HepG2 (cell line): ENCODE results near the gene SLC16A6. TPM values are rescaled to one million over a fixed set of nuclear protein-coding genes. Genes with fewer than 3 reads are reported as not detected.

Experiments used
- ATM ChIP-seq: fragments of 450-650 bp; IDR thresholded peaks from 2 replicates; pipeline ENCODE4 v1.7.1; 2017; ENCODE audit warnings: mild to moderate bottlenecking, borderline replicate concordance
- BORCS8-MEF2B ChIP-seq: sonication (generic); formaldehyde crosslinking; IDR thresholded peaks from 2 replicates; pipeline ENCODE4 v1.8.0; 2022; ENCODE audit warnings: mild to moderate bottlenecking, missing genetic modification reagents
- RELA ChIP-seq: sonication (generic); formaldehyde crosslinking; IDR thresholded peaks from 2 replicates; pipeline ENCODE4 v1.4.0; 2020; ENCODE audit warnings: missing genetic modification reagents
- ZFP82 ChIP-seq: sonication (generic); formaldehyde crosslinking; IDR thresholded peaks from 2 replicates; pipeline ENCODE4 v1.5.1; 2020; ENCODE audit warnings: mild to moderate bottlenecking, missing genetic modification reagents, borderline replicate concordance
- ZNF441 ChIP-seq: sonication (generic); formaldehyde crosslinking; IDR thresholded peaks from 2 replicates; pipeline ENCODE4 v1.7.0; 2021; ENCODE audit warnings: missing genetic modification reagents, borderline replicate concordance
- polyA plus RNA-seq, 8 experiments: library from polyadenylated mRNA; depleted of rRNA in 3 of 8; stranded (reverse) in 7 of 8; unstranded in 1 of 8; fragments of >200 nt; fragmentation: Illumina TruSeq in 4 of 8; extraction: Trizol in 4 of 8; gene quantifications; 2 replicates each; pipeline versions ENCODE4 v1.2.1 to v1.2.3, GENCODE V29; 2011 to 2016; ENCODE audit warnings: low read depth in 4 of 8, missing spikeins in 1 of 8, mixed read lengths in 1 of 8; ENCODE audit not compliant: insufficient read depth in 1 of 8
- total RNA-seq, 5 experiments: library from RNA; depleted of rRNA; stranded (reverse); fragments of >200 nt; fragmentation: Illumina TruSeq; extraction: Trizol; gene quantifications; 2 replicates each; pipeline ENCODE4 v1.2.3, GENCODE V29; 2016; ENCODE audit warnings: low read depth in 1 of 5
- TF ChIP-seq, protein P1 (sequence below): sonication (generic); formaldehyde crosslinking; IDR thresholded peaks from 2 replicates; pipeline ENCODE4 v1.5.0; 2020; ENCODE audit warnings: mild to moderate bottlenecking, missing genetic modification reagents
- TF ChIP-seq, protein P2 (sequence below), 2 experiments: sonication (generic) in 1 of 2; formaldehyde crosslinking in 1 of 2; IDR thresholded peaks; 2 replicates each; pipeline versions ENCODE4 v1.4.0 to v1.6.1; 2018 to 2020; ENCODE audit warnings: missing genetic modification reagents in 2 of 2, borderline replicate concordance in 1 of 2, low read depth in 1 of 2, mild to moderate bottlenecking in 1 of 2, missing biosample characterization in 1 of 2

Gene SLC16A6
- total and polyA plus RNA-seq, 2 of the 13 experiments (the other 11 are each of a cell fraction or from before 2014, with no cell fraction given), result 1.1 to 44.7 TPM

DNA sequence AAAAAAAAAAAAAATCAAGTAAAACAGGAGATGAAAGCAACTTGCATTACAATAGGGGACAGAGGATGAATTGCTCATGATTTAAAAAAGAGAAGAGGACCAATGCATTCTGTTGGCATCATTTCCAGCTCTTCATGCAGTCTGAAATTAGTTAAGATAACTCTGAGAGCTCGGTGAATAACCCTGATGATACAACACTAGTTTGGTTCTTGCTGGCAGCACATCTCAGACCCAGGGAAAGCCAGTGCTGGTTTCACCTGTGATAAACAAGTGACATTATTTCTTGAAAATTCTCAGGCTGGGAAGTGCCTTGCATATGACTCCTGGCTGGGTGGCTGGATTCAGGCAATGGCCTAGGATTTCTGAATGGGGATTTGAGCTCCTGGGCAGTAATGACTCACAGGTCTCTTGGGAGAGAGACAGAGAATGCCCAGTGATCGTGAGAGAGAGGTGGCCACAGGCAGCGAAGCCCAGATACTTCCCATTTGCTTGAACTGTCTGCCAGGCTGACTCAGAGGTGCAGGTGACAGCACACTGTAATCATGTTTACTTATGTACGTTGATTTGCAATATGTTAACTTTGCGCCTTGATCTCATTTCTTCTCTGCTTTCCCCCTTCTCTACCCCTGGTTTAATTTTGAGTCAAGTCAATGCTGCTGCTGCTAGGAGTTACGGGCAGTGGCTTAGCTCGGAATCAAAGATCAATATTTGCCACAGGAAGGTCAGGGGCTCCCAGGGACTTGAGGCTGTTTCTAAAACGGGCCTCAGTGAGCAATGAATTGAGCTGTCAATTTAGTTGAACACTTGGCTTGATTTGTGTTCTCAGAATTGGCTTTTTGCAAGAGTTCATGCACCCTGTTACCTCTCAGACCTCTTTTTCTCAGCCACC is 27.4 kb upstream of the SLC16A6 start (continued):
- peak; percentile 40; the same call in 1 of the 2 replicates for TF ChIP-seq ZNF441 (CRISPR knock-in tag)
- no peak for TF ChIP-seq ZFP82 (CRISPR knock-in tag)
- no peak for TF ChIP-seq ATM
- TF ChIP-seq, protein P1, sequence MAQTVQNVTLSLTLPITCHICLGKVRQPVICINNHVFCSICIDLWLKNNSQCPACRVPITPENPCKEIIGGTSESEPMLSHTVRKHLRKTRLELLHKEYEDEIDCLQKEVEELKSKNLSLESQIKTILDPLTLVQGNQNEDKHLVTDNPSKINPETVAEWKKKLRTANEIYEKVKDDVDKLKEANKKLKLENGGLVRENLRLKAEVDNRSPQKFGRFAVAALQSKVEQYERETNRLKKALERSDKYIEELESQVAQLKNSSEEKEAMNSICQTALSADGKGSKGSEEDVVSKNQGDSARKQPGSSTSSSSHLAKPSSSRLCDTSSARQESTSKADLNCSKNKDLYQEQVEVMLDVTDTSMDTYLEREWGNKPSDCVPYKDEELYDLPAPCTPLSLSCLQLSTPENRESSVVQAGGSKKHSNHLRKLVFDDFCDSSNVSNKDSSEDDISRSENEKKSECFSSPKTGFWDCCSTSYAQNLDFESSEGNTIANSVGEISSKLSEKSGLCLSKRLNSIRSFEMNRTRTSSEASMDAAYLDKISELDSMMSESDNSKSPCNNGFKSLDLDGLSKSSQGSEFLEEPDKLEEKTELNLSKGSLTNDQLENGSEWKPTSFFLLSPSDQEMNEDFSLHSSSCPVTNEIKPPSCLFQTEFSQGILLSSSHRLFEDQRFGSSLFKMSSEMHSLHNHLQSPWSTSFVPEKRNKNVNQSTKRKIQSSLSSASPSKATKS, result no peak
- no peak for TF ChIP-seq RELA (CRISPR knock-in tag)
- TF ChIP-seq BORCS8-MEF2B, result no peak
- TF ChIP-seq, protein P2, sequence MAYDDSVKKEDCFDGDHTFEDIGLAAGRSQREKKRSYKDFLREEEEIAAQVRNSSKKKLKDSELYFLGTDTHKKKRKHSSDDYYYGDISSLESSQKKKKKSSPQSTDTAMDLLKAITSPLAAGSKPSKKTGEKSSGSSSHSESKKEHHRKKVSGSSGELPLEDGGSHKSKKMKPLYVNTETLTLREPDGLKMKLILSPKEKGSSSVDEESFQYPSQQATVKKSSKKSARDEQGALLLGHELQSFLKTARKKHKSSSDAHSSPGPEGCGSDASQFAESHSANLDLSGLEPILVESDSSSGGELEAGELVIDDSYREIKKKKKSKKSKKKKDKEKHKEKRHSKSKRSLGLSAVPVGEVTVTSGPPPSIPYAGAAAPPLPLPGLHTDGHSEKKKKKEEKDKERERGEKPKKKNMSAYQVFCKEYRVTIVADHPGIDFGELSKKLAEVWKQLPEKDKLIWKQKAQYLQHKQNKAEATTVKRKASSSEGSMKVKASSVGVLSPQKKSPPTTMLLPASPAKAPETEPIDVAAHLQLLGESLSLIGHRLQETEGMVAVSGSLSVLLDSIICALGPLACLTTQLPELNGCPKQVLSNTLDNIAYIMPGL (CRISPR knock-in tag; IDR thresholded peaks at IDR 0.05; ENCODE audit: borderline replicate concordance in 1 of 2, low read depth in 1 of 2), result peak in 1 of 2 experiments; percentile 70; a peak in 1 of 4 replicates
